SK-N-SH treated with all-trans-retinoic acid at 6 μM for 48 hours (cell line): ENCODE data around the gene ANKS3.

Experiments used
- ARNTL ChIP-seq: fragments of 450-650 bp; formaldehyde crosslinking; IDR thresholded peaks from 2 replicates; pipeline ENCODE4 v1.5.0; 2020; ENCODE audit warnings: low read depth, mild to moderate bottlenecking, moderate library complexity, borderline replicate concordance
- BACH2 ChIP-seq: fragments of 250-450 bp; sonication (Bioruptor Pico); IDR thresholded peaks from 2 replicates; pipeline ENCODE4 v1.9.0; 2021; ENCODE audit warnings: mild to moderate bottlenecking, borderline replicate concordance
- CREB5 ChIP-seq: fragments of 250-450 bp; sonication (Bioruptor Pico); IDR thresholded peaks from 2 replicates; pipeline ENCODE4 v1.5.1; 2020; ENCODE audit warnings: low read depth, mild to moderate bottlenecking, moderate library complexity
- ESRRG ChIP-seq: fragments of 250-450 bp; sonication (Bioruptor Pico); IDR thresholded peaks from 2 replicates; pipeline ENCODE4 v1.6.1; 2021; ENCODE audit warnings: mild to moderate bottlenecking
- PATZ1 ChIP-seq: fragments of 250-450 bp; sonication (Bioruptor Pico); IDR thresholded peaks from 2 replicates; pipeline ENCODE4 v1.8.0; 2020; ENCODE audit warnings: mild to moderate bottlenecking, moderate library complexity, borderline replicate concordance
- RARB ChIP-seq: fragments of 250-450 bp; sonication (Bioruptor Pico); IDR thresholded peaks from 2 replicates; pipeline ENCODE4 v1.8.0; 2021; ENCODE audit warnings: mild to moderate bottlenecking, moderate library complexity
- TOX ChIP-seq: fragments of 250-450 bp; sonication (Bioruptor Pico); IDR thresholded peaks from 2 replicates; pipeline ENCODE4 v1.8.0; 2021; ENCODE audit warnings: mild to moderate bottlenecking, moderate library complexity, borderline replicate concordance
- ZC3H10 ChIP-seq: fragments of 250-450 bp; sonication (Bioruptor Pico); IDR thresholded peaks from 2 replicates; pipeline ENCODE4 v1.5.1; 2021; ENCODE audit warnings: mild to moderate bottlenecking, moderate library complexity
- ZFP3 ChIP-seq: fragments of 250-450 bp; sonication (Bioruptor Pico); IDR thresholded peaks from 2 replicates; pipeline ENCODE4 v1.5.0; 2020; ENCODE audit warnings: mild to moderate bottlenecking, moderate library complexity
- ZNF70 ChIP-seq: fragments of 450-650 bp; formaldehyde crosslinking; IDR thresholded peaks from 2 replicates; pipeline ENCODE4 v1.5.0; 2020; ENCODE audit warnings: mild to moderate bottlenecking, moderate library complexity
- TF ChIP-seq, protein P1 (sequence below): fragments of 250-450 bp; sonication (Bioruptor Pico); IDR thresholded peaks from 2 replicates; pipeline ENCODE4 v1.8.0; 2021; ENCODE audit warnings: low read depth, mild to moderate bottlenecking, moderate library complexity, borderline replicate concordance
- TF ChIP-seq, protein P2 (sequence below): fragments of 250-450 bp; sonication (Bioruptor Pico); IDR thresholded peaks from 2 replicates; pipeline ENCODE4 v1.5.0; 2020; ENCODE audit warnings: mild to moderate bottlenecking, moderate library complexity

DNA sequence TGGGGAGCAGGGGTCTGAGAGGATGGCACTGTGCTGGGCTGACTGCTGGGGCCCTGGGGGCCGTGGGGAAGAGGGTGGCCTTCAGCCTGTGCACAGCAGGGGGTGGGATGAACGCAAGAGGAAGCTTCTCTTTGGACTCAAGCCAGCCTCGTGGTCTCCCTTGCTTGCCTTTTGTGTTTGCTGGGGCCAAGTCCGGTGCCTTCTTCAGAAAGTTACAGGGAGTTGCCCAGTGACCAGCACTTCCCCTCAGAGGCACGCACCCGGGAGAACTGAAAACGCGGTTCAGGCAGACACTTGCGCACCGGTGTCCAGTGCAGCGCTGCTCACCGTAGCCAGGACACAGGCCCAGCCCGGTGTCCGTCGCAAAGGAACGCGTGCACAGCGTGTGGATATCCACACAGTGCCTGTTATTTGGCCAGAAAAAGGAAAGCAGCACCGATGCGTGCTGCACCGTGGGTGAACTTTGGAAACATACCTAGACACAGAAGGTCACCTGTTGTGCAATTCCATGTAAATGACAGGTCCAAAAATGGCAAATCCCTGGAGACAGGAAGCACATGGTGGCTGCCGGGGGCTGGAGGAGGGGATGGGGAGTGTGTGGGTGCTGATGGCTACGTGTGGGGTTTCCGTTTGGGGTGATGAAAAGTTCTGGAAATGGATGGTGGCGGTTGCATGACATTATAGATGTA, 70.2 kb downstream of the ANKS3 start:
- TF ChIP-seq ZC3H10: no peak
- no peak for TF ChIP-seq ZFP3 (CRISPR knock-in tag)
- TF ChIP-seq PATZ1 (CRISPR knock-in tag): no peak
- TF ChIP-seq ZNF70 (CRISPR knock-in tag): no peak
- TF ChIP-seq RARB: no peak
- TF ChIP-seq CREB5 (CRISPR knock-in tag): no peak
- TF ChIP-seq BACH2: no peak
- TF ChIP-seq, protein P1, sequence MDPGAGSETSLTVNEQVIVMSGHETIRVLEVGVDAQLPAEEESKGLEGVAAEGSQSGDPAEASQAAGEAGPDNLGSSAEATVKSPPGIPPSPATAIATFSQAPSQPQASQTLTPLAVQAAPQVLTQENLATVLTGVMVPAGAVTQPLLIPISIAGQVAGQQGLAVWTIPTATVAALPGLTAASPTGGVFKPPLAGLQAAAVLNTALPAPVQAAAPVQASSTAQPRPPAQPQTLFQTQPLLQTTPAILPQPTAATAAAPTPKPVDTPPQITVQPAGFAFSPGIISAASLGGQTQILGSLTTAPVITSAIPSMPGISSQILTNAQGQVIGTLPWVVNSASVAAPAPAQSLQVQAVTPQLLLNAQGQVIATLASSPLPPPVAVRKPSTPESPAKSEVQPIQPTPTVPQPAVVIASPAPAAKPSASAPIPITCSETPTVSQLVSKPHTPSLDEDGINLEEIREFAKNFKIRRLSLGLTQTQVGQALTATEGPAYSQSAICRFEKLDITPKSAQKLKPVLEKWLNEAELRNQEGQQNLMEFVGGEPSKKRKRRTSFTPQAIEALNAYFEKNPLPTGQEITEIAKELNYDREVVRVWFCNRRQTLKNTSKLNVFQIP: no peak
- TF ChIP-seq ESRRG (CRISPR knock-in tag): no peak
- TF ChIP-seq, protein P2, sequence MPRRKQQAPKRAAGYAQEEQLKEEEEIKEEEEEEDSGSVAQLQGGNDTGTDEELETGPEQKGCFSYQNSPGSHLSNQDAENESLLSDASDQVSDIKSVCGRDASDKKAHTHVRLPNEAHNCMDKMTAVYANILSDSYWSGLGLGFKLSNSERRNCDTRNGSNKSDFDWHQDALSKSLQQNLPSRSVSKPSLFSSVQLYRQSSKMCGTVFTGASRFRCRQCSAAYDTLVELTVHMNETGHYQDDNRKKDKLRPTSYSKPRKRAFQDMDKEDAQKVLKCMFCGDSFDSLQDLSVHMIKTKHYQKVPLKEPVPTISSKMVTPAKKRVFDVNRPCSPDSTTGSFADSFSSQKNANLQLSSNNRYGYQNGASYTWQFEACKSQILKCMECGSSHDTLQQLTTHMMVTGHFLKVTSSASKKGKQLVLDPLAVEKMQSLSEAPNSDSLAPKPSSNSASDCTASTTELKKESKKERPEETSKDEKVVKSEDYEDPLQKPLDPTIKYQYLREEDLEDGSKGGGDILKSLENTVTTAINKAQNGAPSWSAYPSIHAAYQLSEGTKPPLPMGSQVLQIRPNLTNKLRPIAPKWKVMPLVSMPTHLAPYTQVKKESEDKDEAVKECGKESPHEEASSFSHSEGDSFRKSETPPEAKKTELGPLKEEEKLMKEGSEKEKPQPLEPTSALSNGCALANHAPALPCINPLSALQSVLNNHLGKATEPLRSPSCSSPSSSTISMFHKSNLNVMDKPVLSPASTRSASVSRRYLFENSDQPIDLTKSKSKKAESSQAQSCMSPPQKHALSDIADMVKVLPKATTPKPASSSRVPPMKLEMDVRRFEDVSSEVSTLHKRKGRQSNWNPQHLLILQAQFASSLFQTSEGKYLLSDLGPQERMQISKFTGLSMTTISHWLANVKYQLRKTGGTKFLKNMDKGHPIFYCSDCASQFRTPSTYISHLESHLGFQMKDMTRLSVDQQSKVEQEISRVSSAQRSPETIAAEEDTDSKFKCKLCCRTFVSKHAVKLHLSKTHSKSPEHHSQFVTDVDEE: no peak
- no peak for TF ChIP-seq ARNTL
- no peak for TF ChIP-seq TOX
